H9 (cell line): ENCODE data around the gene CDK5. TPM values are rescaled to one million over a fixed set of nuclear protein-coding genes. Genes with fewer than 3 reads are reported as not detected.

Experiments
- DNase-seq: peaks from one replicate; pipeline ENCODE4 v3.0.0-alpha.2; 2017
- H2AFZ ChIP-seq: one replicate; pipeline ENCODE4 v1.6.1; 2013; ENCODE audit warnings: mild to moderate bottlenecking, low read length, control low read depth, moderate library complexity
- H2AK5ac ChIP-seq: 2 replicates; pipeline ENCODE4 v1.6.1; 2013; ENCODE audit warnings: low read length, control low read depth, mixed read lengths; ENCODE audit not compliant: insufficient read length
- H2BK120ac ChIP-seq: one replicate; pipeline ENCODE4 v1.6.1; 2013; ENCODE audit warnings: low read depth, mild to moderate bottlenecking, low read length, control low read depth, inconsistent platforms; ENCODE audit not compliant: poor library complexity, severe bottlenecking
- H2BK12ac ChIP-seq: 2 replicates; pipeline ENCODE4 v1.6.1; 2013; ENCODE audit warnings: low read length, control low read depth, mixed read lengths, low read depth; ENCODE audit not compliant: insufficient read length
- H2BK15ac ChIP-seq: 2 replicates; pipeline ENCODE4 v1.6.1; 2013; ENCODE audit warnings: low read depth, low read length, control low read depth
- H2BK20ac ChIP-seq: one replicate; pipeline ENCODE4 v1.6.1; 2013; ENCODE audit warnings: low read depth, mild to moderate bottlenecking, low read length, control low read depth, inconsistent platforms; ENCODE audit not compliant: poor library complexity, severe bottlenecking
- H2BK5ac ChIP-seq: 2 replicates; pipeline ENCODE4 v1.6.1; 2013; ENCODE audit warnings: low read length, control low read depth, mixed read lengths; ENCODE audit not compliant: insufficient read length
- H3K14ac ChIP-seq: 2 replicates; pipeline ENCODE4 v1.6.1; 2013; ENCODE audit warnings: low read length, control low read depth; ENCODE audit not compliant: insufficient read depth
- H3K18ac ChIP-seq: 2 replicates; pipeline ENCODE4 v1.6.1; 2013; ENCODE audit warnings: low read depth, mild to moderate bottlenecking, mixed read lengths, low read length, control low read depth; ENCODE audit not compliant: insufficient read length
- H3K23ac ChIP-seq: 2 replicates; pipeline ENCODE4 v1.6.1; 2013; ENCODE audit warnings: low read length, control low read depth, mixed read lengths, low read depth; ENCODE audit not compliant: insufficient read length
- H3K23me2 ChIP-seq: 2 replicates; pipeline ENCODE4 v1.6.1; 2013; ENCODE audit warnings: low read depth, mild to moderate bottlenecking, mixed read lengths, low read length, control low read depth; ENCODE audit not compliant: insufficient read length, poor library complexity, severe bottlenecking
- H3K27ac ChIP-seq: 2 replicates; pipeline ENCODE4 v1.5.1; 2013; ENCODE audit warnings: low read length, control low read depth, mixed read lengths, low read depth; ENCODE audit not compliant: insufficient read length
- H3K27me3 ChIP-seq: 2 replicates; pipeline ENCODE4 v1.6.1; 2013; ENCODE audit warnings: low read length, control low read depth, inconsistent platforms; ENCODE audit not compliant: insufficient read depth
- H3K4ac ChIP-seq: 2 replicates; pipeline ENCODE4 v1.6.1; 2013; ENCODE audit warnings: low read depth, mild to moderate bottlenecking, control low read depth, inconsistent platforms, low read length, moderate library complexity
- H3K4me1 ChIP-seq: 2 replicates; pipeline ENCODE4 v1.6.1; 2013; ENCODE audit warnings: low read length, control low read depth, inconsistent platforms; ENCODE audit not compliant: insufficient read depth
- H3K4me2 ChIP-seq: 2 replicates; pipeline ENCODE4 v1.6.1; 2013; ENCODE audit warnings: low read length, control low read depth, mixed read lengths; ENCODE audit not compliant: insufficient read length, insufficient read depth
- H3K56ac ChIP-seq: 2 replicates; pipeline ENCODE4 v1.6.1; 2013; ENCODE audit warnings: low read depth, mild to moderate bottlenecking, mixed read lengths, low read length, control low read depth; ENCODE audit not compliant: insufficient read length
- H3K79me1 ChIP-seq: 2 replicates; pipeline ENCODE4 v1.6.1; 2013; ENCODE audit warnings: low read depth, mild to moderate bottlenecking, moderate library complexity, low read length, control low read depth, inconsistent platforms; ENCODE audit not compliant: insufficient read depth, poor library complexity, severe bottlenecking
- H3K79me2 ChIP-seq: 2 replicates; pipeline ENCODE4 v1.6.1; 2013; ENCODE audit warnings: low read length, control low read depth, inconsistent platforms; ENCODE audit not compliant: insufficient read depth
- H3K9ac ChIP-seq: 2 replicates; pipeline ENCODE4 v1.6.1; 2013; ENCODE audit warnings: low read length, control low read depth, mixed read lengths; ENCODE audit not compliant: insufficient read length; ENCODE audit errors: extremely low read depth
- H3K9me3 ChIP-seq: one replicate; pipeline ENCODE4 v1.6.1; 2013; ENCODE audit warnings: low read depth, low read length, inconsistent platforms; ENCODE audit not compliant: control insufficient read depth
- H3T11ph ChIP-seq: one replicate; pipeline ENCODE4 v1.6.1; 2013; ENCODE audit warnings: mild to moderate bottlenecking, low read length, control low read depth, inconsistent platforms
- H4K20me1 ChIP-seq: one replicate; pipeline ENCODE4 v1.6.1; 2013; ENCODE audit not compliant: control insufficient read depth, insufficient read length, insufficient read depth
- H4K5ac ChIP-seq: 2 replicates; pipeline ENCODE4 v1.6.1; 2013; ENCODE audit warnings: low read depth, mild to moderate bottlenecking, mixed read lengths, low read length, control low read depth; ENCODE audit not compliant: insufficient read length
- H4K8ac ChIP-seq: replicated peaks from 2 replicates; pipeline ENCODE4 v1.6.1; 2013; ENCODE audit warnings: low read length, control low read depth, mixed read lengths, low read depth; ENCODE audit not compliant: insufficient read length
- H4K91ac ChIP-seq: 2 replicates; pipeline ENCODE4 v1.6.1; 2013; ENCODE audit warnings: low read depth, mild to moderate bottlenecking, moderate library complexity, mixed read lengths, low read length, control low read depth; ENCODE audit not compliant: insufficient read length
- H3K27ac Mint-ChIP-seq, 3 experiments: 2 replicates in 2 of 3; 3 replicates in 1 of 3; pipeline ENCODE4 v1.8.0; 2020 to 2021; ENCODE audit warnings: mixed read lengths in 3 of 3, mild to moderate bottlenecking in 1 of 3, moderate library complexity in 1 of 3
- H3K27me3 Mint-ChIP-seq: 2 replicates; pipeline ENCODE4 v1.8.0; 2021; ENCODE audit warnings: low read depth, mild to moderate bottlenecking, moderate library complexity, mixed read lengths
- H3K36me3 Mint-ChIP-seq, 3 experiments: 2 replicates in 2 of 3; 3 replicates in 1 of 3; pipeline ENCODE4 v1.8.0; 2020 to 2021; ENCODE audit warnings: low read depth in 3 of 3, mixed read lengths in 3 of 3; ENCODE audit not compliant: insufficient read depth in 1 of 3
- H3K4me1 Mint-ChIP-seq, 2 experiments: 2 replicates each; pipeline ENCODE4 v1.8.0; 2020; ENCODE audit warnings: mixed read lengths in 2 of 2
- H3K4me3 Mint-ChIP-seq, 2 experiments: 2 replicates in 1 of 2; 3 replicates in 1 of 2; pipeline ENCODE4 v1.8.0; 2020 to 2021; ENCODE audit warnings: mild to moderate bottlenecking in 2 of 2, mixed read lengths in 2 of 2, moderate library complexity in 1 of 2
- H3K9me3 Mint-ChIP-seq, 2 experiments: 2 replicates in 1 of 2; 3 replicates in 1 of 2; pipeline ENCODE4 v1.8.0; 2020; ENCODE audit warnings: mild to moderate bottlenecking in 2 of 2, mixed read lengths in 2 of 2, moderate library complexity in 1 of 2
- WGBS: extraction: QIAGEN DNeasy Blood & Tissue Kit; methylation state at CpG from one replicate; pipeline ENCODE4 v1.1.7; 2013; ENCODE audit warnings: missing lambda C conversion rate, low lambda C conversion rate, mixed read lengths; ENCODE audit not compliant: insufficient read length; ENCODE audit errors: extremely low coverage; 5-methylcytosine and 5-hydroxymethylcytosine counted together
- total RNA-seq: library from RNA; stranded (reverse); gene quantifications from 2 replicates; pipeline ENCODE4 v1.2.1, GENCODE V29; 2021
- TF ChIP-seq, protein P1 (sequence below): fragments of 200-600 bp; sonication (generic); conservative IDR thresholded peaks from 3 replicates; pipeline ENCODE4 v1.8.0; 2021; ENCODE audit warnings: antibody characterized with exemption, mild to moderate bottlenecking

The CDK5 gene
- total RNA-seq, 1 experiment from 2014 or later, result 19.9 TPM

DNA sequence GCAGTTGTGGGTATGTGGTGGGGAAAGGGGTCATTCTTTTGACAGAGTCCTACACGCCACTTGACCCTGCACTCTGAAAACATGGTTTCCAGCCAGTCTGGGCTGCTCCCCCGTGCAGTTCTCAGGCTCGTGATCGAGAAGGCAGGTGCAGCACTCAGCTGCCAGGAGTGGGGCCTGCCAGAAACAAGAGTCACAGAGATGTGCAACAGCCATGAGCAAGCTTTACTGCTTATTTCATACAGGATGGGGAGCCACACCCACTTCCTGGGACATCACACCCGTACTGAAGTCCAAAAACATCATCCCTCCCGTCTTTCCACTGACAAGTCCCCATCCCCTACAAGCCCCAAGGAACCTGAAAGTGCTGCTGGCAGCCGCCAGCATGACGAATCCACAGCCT lies 42.7 kb downstream of the CDK5 start:
- no peak overlapping the region for H2BK12ac ChIP-seq
- H3K4me2 ChIP-seq, result no peak overlapping the region
- H3K14ac ChIP-seq, result no peak overlapping the region
- Mint-ChIP-seq H3K9me3 (peaks cover 0 to 9% of the 10 kb centered on the region in 2 experiments; a peak in 2 of 5 replicates), H3K27ac (no peak overlapping the region), H3K27me3 (peaks cover 74% of the 10 kb centered on the region), H3K4me3 (no peak overlapping the region), H3K36me3 (peaks cover 2 to 6% (median 6%) of the 10 kb centered on the region in 3 experiments; a peak in 6 of 7 replicates), H3K4me1 (peaks cover 30 to 54% of the 10 kb centered on the region in 2 experiments)
- H3K4me1 ChIP-seq, result peaks cover 3% of the 10 kb centered on the region; the same call in 1 of the 2 replicates
- no peak overlapping the region for H2AFZ ChIP-seq
- no peak overlapping the region for H2BK120ac ChIP-seq
- H2BK15ac ChIP-seq, result no peak overlapping the region
- H3K9ac ChIP-seq, result no peak overlapping the region
- H3K79me1 ChIP-seq, result no peaks in the 10 kb centered on the region
- TF ChIP-seq, protein P1, sequence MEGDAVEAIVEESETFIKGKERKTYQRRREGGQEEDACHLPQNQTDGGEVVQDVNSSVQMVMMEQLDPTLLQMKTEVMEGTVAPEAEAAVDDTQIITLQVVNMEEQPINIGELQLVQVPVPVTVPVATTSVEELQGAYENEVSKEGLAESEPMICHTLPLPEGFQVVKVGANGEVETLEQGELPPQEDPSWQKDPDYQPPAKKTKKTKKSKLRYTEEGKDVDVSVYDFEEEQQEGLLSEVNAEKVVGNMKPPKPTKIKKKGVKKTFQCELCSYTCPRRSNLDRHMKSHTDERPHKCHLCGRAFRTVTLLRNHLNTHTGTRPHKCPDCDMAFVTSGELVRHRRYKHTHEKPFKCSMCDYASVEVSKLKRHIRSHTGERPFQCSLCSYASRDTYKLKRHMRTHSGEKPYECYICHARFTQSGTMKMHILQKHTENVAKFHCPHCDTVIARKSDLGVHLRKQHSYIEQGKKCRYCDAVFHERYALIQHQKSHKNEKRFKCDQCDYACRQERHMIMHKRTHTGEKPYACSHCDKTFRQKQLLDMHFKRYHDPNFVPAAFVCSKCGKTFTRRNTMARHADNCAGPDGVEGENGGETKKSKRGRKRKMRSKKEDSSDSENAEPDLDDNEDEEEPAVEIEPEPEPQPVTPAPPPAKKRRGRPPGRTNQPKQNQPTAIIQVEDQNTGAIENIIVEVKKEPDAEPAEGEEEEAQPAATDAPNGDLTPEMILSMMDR, result no peak
- no peak overlapping the region for H4K5ac ChIP-seq
- no peak overlapping the region for H3K56ac ChIP-seq
- H4K91ac ChIP-seq, result no peak overlapping the region
- H3K23ac ChIP-seq, result no peak overlapping the region
- no peak overlapping the region for H2BK5ac ChIP-seq
- no peak overlapping the region for H2AK5ac ChIP-seq
- no peak overlapping the region for H3T11ph ChIP-seq
- no peaks in the 10 kb centered on the region for H3K9me3 ChIP-seq
- peaks cover 6% of the 10 kb centered on the region; the same call in 1 of the 2 replicates for H3K27me3 ChIP-seq
- no peaks in the 10 kb centered on the region for H4K20me1 ChIP-seq
- H2BK20ac ChIP-seq, result no peak overlapping the region
- H3K4ac ChIP-seq, result no peak overlapping the region
- H3K18ac ChIP-seq, result no peak overlapping the region
- no CpG with 5 or more reads among the region's 8 CpGs for WGBS
- no peak for DNase-seq
- H3K79me2 ChIP-seq, result no peaks in the 10 kb centered on the region
- no peak overlapping the region for H3K27ac ChIP-seq
- H4K8ac ChIP-seq, result no peak overlapping the region
- H3K23me2 ChIP-seq, result peaks cover 7% of the 10 kb centered on the region
